K562 (cell line): ENCODE results near the gene CPSF2. TPM values are rescaled to one million over a fixed set of nuclear protein-coding genes. Genes with fewer than 3 reads are reported as not detected.

Experiments used
- CBX5 ChIP-seq: IDR thresholded peaks from 2 replicates; pipeline ENCODE4 v1.6.1; 2014; ENCODE audit warnings: low read depth, borderline replicate concordance
- FOXA1 ChIP-seq: fragments of 450-650 bp; IDR thresholded peaks from 2 replicates; pipeline ENCODE4 v1.6.1; 2016; ENCODE audit warnings: mild to moderate bottlenecking, borderline replicate concordance
- FOXM1 ChIP-seq, 2 experiments: fragments of 450-650 bp in 1 of 2; sonication (generic) in 1 of 2; formaldehyde crosslinking in 1 of 2; IDR thresholded peaks; 2 replicates each; pipeline versions ENCODE4 v1.6.1 to v1.9.0; 2017 to 2022; ENCODE audit warnings: low read depth in 2 of 2, mild to moderate bottlenecking in 2 of 2, missing genetic modification reagents in 1 of 2, moderate library complexity in 1 of 2
- NR1H2 ChIP-seq: sonication (generic); formaldehyde crosslinking; IDR thresholded peaks from 2 replicates; pipeline ENCODE4 v1.4.0; 2020; ENCODE audit warnings: mild to moderate bottlenecking, missing genetic modification reagents
- POLR2B ChIP-seq: fragments of 450-650 bp; IDR thresholded peaks from 2 replicates; pipeline ENCODE4 v1.6.1; 2018; ENCODE audit warnings: low read depth; ENCODE audit not compliant: partially characterized antibody
- PTBP1 ChIP-seq: fragments of 200-400 bp; formaldehyde crosslinking; IDR thresholded peaks from 2 replicates; pipeline ENCODE4 v1.6.1; 2017; ENCODE audit warnings: low read depth, low read length
- TEAD1 ChIP-seq, 2 experiments: fragments of 450-650 bp in 1 of 2; sonication (generic) in 1 of 2; formaldehyde crosslinking; IDR thresholded peaks; 2 replicates each; pipeline versions ENCODE4 v1.4.0 to v1.8.0; 2020 to 2022; ENCODE audit warnings: mild to moderate bottlenecking in 2 of 2, missing genetic modification reagents in 1 of 2
- ZNF124 ChIP-seq: sonication (generic); formaldehyde crosslinking; IDR thresholded peaks from 2 replicates; pipeline ENCODE4 v1.8.1; 2022; ENCODE audit warnings: missing genetic modification reagents
- ZNF212 ChIP-seq: fragments of 450-650 bp; formaldehyde crosslinking; IDR thresholded peaks from 2 replicates; pipeline ENCODE4 v1.4.0; 2020; ENCODE audit warnings: mild to moderate bottlenecking
- polyA plus RNA-seq, 8 experiments: library from polyadenylated mRNA; depleted of rRNA in 4 of 8; stranded (reverse) in 5 of 8; unstranded in 3 of 8; fragments of >200 nt; fragmentation: Nextera tagmentation in 2 of 8; fragmentation: Illumina TruSeq in 1 of 8; extraction: Ambion mirVana in 2 of 8; extraction: Trizol in 1 of 8; gene quantifications; 2 replicates each; pipeline versions ENCODE4 v1.2.1 to v1.2.3, GENCODE V29; 2011 to 2014; ENCODE audit warnings: inconsistent platforms in 1 of 8, missing spikeins in 1 of 8
- total RNA-seq, 7 experiments: library from RNA; depleted of rRNA in 6 of 7; stranded (reverse); fragments of >200 nt in 6 of 7; fragmentation: Illumina TruSeq in 2 of 7; extraction: Trizol in 2 of 7; gene quantifications; 2 replicates each; pipeline versions ENCODE4 v1.2.1 to v1.2.3, GENCODE V29; 2011 to 2021; ENCODE audit warnings: low replicate concordance in 1 of 7
- TF ChIP-seq, protein P1 (sequence below), 3 experiments: fragments of 200-800 bp in 1 of 3; sonication (Bioruptor generic) in 1 of 3; sonication (generic) in 1 of 3; formaldehyde crosslinking in 1 of 3; IDR thresholded peaks; 2 replicates each; pipeline versions ENCODE4 v1.6.1 to v1.8.0; 2016 to 2022; ENCODE audit warnings: mild to moderate bottlenecking in 2 of 3, missing compliant biosample characterization in 2 of 3, missing genetic modification characterization in 2 of 3, missing genetic modification reagents in 1 of 3
- TF ChIP-seq, protein P2 (sequence below): sonication (generic); formaldehyde crosslinking; IDR thresholded peaks from 2 replicates; pipeline ENCODE4 v1.9.0; 2022; ENCODE audit warnings: mild to moderate bottlenecking, missing genetic modification reagents
- TF ChIP-seq, protein P3 (sequence below), 2 experiments: fragments of 450-650 bp; IDR thresholded peaks; 2 replicates each; pipeline ENCODE4 v1.6.1; 2018; ENCODE audit warnings: mild to moderate bottlenecking in 2 of 2, low read depth in 1 of 2; ENCODE audit not compliant: partially characterized antibody in 2 of 2
- TF ChIP-seq, protein P4 (sequence below): fragments of 250-450 bp; sonication (Bioruptor Pico); IDR thresholded peaks from 2 replicates; pipeline ENCODE4 v1.4.0; 2020; ENCODE audit warnings: mild to moderate bottlenecking, moderate library complexity
- TF ChIP-seq, protein P5 (sequence below): fragments of 250-450 bp; sonication (Bioruptor Pico); IDR thresholded peaks from 2 replicates; pipeline ENCODE4 v1.4.0; 2020

Gene CPSF2
- total and polyA plus RNA-seq, 9 of the 15 experiments (the other 6 are each of a cell fraction or from before 2014, with no cell fraction given): 20.8 to 71.3 (median 49.0) TPM

DNA sequence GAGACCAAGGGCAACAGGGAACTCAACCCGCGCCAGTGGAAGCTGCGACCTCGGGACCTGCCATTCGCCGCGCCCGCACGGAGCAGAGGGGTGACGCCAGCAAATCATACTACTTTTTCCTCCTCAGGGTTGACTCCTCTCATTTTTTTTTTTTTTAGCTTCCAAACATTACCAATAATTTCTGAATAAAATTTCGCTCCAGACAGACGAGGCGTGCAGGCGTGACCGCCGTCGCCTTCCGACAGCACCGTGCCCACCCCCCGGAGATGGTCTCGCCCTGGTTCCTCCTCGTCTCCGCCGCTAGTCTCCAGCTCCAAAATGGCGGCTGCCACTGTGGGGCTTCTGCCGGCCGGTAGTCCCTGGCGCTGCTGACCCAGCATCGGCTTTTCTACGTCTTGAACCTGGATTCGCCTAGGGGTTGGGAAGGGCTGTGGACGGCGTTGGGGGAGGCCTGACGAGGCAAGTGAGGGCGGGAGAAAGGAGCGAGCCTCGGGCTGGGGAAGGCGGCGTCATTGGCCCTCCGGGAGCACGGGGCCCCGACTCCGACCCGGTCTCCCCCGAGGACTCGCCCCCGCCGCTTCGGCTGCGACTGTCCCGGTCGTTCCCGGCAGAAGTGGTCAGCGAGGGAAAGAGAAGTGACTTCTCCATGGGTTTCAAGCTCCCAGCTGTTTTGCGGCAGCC, at the start of gene CPSF2, which contains the start of gene NDUFB1 (continued):
- TF ChIP-seq, protein P1, sequence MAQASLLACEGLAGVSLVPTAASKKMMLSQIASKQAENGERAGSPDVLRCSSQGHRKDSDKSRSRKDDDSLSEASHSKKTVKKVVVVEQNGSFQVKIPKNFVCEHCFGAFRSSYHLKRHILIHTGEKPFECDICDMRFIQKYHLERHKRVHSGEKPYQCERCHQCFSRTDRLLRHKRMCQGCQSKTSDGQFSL (CRISPR knock-in tag; IDR thresholded peaks at IDR 0.05): no peak
- TF ChIP-seq, protein P1 (tag; IDR thresholded peaks at IDR 0.05): no peak
- TF ChIP-seq, protein P2, sequence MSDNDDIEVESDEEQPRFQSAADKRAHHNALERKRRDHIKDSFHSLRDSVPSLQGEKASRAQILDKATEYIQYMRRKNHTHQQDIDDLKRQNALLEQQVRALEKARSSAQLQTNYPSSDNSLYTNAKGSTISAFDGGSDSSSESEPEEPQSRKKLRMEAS: no peak; the same call in 1 of the 2 replicates
- TF ChIP-seq, protein P3, sequence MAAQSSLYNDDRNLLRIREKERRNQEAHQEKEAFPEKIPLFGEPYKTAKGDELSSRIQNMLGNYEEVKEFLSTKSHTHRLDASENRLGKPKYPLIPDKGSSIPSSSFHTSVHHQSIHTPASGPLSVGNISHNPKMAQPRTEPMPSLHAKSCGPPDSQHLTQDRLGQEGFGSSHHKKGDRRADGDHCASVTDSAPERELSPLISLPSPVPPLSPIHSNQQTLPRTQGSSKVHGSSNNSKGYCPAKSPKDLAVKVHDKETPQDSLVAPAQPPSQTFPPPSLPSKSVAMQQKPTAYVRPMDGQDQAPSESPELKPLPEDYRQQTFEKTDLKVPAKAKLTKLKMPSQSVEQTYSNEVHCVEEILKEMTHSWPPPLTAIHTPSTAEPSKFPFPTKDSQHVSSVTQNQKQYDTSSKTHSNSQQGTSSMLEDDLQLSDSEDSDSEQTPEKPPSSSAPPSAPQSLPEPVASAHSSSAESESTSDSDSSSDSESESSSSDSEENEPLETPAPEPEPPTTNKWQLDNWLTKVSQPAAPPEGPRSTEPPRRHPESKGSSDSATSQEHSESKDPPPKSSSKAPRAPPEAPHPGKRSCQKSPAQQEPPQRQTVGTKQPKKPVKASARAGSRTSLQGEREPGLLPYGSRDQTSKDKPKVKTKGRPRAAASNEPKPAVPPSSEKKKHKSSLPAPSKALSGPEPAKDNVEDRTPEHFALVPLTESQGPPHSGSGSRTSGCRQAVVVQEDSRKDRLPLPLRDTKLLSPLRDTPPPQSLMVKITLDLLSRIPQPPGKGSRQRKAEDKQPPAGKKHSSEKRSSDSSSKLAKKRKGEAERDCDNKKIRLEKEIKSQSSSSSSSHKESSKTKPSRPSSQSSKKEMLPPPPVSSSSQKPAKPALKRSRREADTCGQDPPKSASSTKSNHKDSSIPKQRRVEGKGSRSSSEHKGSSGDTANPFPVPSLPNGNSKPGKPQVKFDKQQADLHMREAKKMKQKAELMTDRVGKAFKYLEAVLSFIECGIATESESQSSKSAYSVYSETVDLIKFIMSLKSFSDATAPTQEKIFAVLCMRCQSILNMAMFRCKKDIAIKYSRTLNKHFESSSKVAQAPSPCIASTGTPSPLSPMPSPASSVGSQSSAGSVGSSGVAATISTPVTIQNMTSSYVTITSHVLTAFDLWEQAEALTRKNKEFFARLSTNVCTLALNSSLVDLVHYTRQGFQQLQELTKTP (IDR thresholded peaks at IDR 0.05; ENCODE audit: low read depth in 1 of 2, partially characterized antibody in 2 of 2): peak in 1 of 2 experiments; percentile 14
- TF ChIP-seq, protein P4, sequence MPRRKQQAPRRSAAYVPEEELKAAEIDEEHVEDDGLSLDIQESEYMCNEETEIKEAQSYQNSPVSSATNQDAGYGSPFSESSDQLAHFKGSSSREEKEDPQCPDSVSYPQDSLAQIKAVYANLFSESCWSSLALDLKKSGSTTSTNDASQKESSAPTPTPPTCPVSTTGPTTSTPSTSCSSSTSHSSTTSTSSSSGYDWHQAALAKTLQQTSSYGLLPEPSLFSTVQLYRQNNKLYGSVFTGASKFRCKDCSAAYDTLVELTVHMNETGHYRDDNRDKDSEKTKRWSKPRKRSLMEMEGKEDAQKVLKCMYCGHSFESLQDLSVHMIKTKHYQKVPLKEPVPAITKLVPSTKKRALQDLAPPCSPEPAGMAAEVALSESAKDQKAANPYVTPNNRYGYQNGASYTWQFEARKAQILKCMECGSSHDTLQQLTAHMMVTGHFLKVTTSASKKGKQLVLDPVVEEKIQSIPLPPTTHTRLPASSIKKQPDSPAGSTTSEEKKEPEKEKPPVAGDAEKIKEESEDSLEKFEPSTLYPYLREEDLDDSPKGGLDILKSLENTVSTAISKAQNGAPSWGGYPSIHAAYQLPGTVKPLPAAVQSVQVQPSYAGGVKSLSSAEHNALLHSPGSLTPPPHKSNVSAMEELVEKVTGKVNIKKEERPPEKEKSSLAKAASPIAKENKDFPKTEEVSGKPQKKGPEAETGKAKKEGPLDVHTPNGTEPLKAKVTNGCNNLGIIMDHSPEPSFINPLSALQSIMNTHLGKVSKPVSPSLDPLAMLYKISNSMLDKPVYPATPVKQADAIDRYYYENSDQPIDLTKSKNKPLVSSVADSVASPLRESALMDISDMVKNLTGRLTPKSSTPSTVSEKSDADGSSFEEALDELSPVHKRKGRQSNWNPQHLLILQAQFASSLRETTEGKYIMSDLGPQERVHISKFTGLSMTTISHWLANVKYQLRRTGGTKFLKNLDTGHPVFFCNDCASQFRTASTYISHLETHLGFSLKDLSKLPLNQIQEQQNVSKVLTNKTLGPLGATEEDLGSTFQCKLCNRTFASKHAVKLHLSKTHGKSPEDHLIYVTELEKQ (CRISPR knock-in tag): no peak
- TF ChIP-seq, protein P5, sequence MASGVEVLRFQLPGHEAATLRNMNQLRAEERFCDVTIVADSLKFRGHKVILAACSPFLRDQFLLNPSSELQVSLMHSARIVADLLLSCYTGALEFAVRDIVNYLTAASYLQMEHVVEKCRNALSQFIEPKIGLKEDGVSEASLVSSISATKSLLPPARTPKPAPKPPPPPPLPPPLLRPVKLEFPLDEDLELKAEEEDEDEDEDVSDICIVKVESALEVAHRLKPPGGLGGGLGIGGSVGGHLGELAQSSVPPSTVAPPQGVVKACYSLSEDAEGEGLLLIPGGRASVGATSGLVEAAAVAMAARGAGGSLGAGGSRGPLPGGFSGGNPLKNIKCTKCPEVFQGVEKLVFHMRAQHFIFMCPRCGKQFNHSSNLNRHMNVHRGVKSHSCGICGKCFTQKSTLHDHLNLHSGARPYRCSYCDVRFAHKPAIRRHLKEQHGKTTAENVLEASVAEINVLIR: no peak
- TF ChIP-seq PTBP1 (no peak), NR1H2 (CRISPR knock-in tag) (no peak), FOXA1 (no peak), TEAD1 (CRISPR knock-in tag; IDR thresholded peaks at IDR 0.05) (0 out of 4 replicates have a peak, but pooled peaks of 1 of the 2 experiments have one; percentile 25), CBX5 (no peak), FOXM1 (IDR thresholded peaks at IDR 0.05; ENCODE audit: low read depth) (peak; percentile 76), FOXM1 (CRISPR knock-in tag; IDR thresholded peaks at IDR 0.05; ENCODE audit: low read depth) (no peak), ZNF212 (CRISPR knock-in tag) (no peak), POLR2B (peak; percentile 79), ZNF124 (CRISPR knock-in tag) (no peak)
